Progenitor cell of endocrine pancreas (in vitro differentiated cells): ENCODE measurements around the gene DNAJB8. TPM values are rescaled to one million over a fixed set of nuclear protein-coding genes. Genes with fewer than 3 reads are reported as not detected.

Experiments used
- DNase-seq: peaks from one replicate; pipeline ENCODE4 v3.0.0; 2021; ENCODE audit warnings: low spot score; ENCODE audit not compliant: unreplicated experiment
- H3K27ac Mint-ChIP-seq: 2 replicates; pipeline ENCODE4 v1.8.0; 2021; ENCODE audit warnings: mild to moderate bottlenecking, moderate library complexity, mixed read lengths
- H3K27me3 Mint-ChIP-seq: 2 replicates; pipeline ENCODE4 v1.8.0; 2021; ENCODE audit warnings: mixed read lengths
- H3K36me3 Mint-ChIP-seq: 2 replicates; pipeline ENCODE4 v1.8.0; 2022; ENCODE audit warnings: mixed read lengths; ENCODE audit not compliant: insufficient read depth
- H3K4me1 Mint-ChIP-seq: 2 replicates; pipeline ENCODE4 v1.8.0; 2021; ENCODE audit warnings: low read depth, mixed read lengths
- H3K4me3 Mint-ChIP-seq: 2 replicates; pipeline ENCODE4 v1.8.0; 2021; ENCODE audit warnings: low read depth, mild to moderate bottlenecking, moderate library complexity, mixed read lengths
- H3K9me3 Mint-ChIP-seq: 2 replicates; pipeline ENCODE4 v1.8.0; 2021; ENCODE audit warnings: low read depth, mixed read lengths
- CTCF ChIP-seq: fragments of 200-600 bp; sonication (generic); IDR thresholded peaks from one replicate; pipeline ENCODE4 v1.5.0; 2021; ENCODE audit warnings: antibody characterized with exemption, mild to moderate bottlenecking; ENCODE audit not compliant: unreplicated experiment
- total RNA-seq: library from RNA; stranded (reverse); gene quantifications from 2 replicates; pipeline ENCODE4 v1.2.1, GENCODE V29; 2021

DNAJB8 gene
- total RNA-seq, 1 donor from 2014 or later = not detected

GRCh38 chr3:128413003-128413370 is 53.7 kb downstream of the DNAJB8 start:
- Mint-ChIP-seq H3K9me3 (no peaks in the 10 kb centered on the region), H3K27ac (peak overlapping the region; percentile 42), H3K36me3 (no peaks in the 10 kb centered on the region), H3K27me3 (peaks cover 36% of the 10 kb centered on the region), H3K4me1 (peaks cover 32% of the 10 kb centered on the region), H3K4me3 (no peak overlapping the region)
- DNase-seq = no peak
- no peak for TF ChIP-seq CTCF

Other genes starting within 250 kb of the DNAJB8 start
- 1.7 and 1.9 TPM in 2 replicates for gene GATA2, start 26.3 kb upstream of the DNAJB8 start, total RNA-seq
- 166 and 170 TPM in 2 replicates for gene RPN1, start 183.9 kb upstream of the DNAJB8 start, total RNA-seq